GM12801 (cell line): Measurements from ENCODE around the gene A3GALT2.

Experiments
- TF ChIP-seq, protein P1 (sequence below): IDR thresholded peaks from one replicate; pipeline ENCODE4 v1.5.1; 2011; ENCODE audit warnings: control low read depth; ENCODE audit not compliant: insufficient read length; ENCODE audit errors: extremely low read depth

A3GALT2 gene

DNA sequence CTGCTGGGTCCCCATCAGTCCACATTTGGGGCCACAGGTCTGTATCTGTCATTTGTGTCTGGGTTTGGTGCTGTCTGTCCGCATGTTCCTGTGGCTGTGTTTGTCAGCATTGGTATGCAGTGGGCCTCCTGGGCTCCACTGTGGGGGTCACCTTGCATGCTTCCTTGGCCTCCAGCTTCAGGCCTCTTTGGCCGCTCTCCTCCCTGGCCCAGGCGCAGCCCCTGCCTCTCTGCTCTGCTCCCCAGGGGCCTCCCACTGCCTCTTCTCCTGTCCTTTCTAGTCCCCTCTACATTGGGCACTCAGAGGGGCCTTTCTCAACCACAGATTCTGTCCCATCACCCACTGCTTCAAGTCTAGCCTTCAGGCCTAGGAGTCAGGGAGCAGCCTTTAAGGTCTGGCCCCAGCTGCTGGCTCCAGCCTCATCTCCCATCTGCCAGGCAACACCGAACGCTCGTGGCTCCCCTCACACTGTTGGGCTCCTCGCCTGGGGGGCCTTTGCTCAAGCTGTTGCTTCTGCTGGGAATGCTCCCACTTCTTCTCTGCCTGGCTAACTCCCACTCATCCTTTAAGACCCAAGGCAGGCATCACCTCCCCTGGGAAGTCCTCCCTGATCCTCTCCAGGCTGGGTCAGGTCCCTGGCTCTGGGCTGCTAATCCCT lies 50.0 kb downstream of the A3GALT2 start:
- TF ChIP-seq, protein P1, sequence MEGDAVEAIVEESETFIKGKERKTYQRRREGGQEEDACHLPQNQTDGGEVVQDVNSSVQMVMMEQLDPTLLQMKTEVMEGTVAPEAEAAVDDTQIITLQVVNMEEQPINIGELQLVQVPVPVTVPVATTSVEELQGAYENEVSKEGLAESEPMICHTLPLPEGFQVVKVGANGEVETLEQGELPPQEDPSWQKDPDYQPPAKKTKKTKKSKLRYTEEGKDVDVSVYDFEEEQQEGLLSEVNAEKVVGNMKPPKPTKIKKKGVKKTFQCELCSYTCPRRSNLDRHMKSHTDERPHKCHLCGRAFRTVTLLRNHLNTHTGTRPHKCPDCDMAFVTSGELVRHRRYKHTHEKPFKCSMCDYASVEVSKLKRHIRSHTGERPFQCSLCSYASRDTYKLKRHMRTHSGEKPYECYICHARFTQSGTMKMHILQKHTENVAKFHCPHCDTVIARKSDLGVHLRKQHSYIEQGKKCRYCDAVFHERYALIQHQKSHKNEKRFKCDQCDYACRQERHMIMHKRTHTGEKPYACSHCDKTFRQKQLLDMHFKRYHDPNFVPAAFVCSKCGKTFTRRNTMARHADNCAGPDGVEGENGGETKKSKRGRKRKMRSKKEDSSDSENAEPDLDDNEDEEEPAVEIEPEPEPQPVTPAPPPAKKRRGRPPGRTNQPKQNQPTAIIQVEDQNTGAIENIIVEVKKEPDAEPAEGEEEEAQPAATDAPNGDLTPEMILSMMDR: no peak

DNA sequence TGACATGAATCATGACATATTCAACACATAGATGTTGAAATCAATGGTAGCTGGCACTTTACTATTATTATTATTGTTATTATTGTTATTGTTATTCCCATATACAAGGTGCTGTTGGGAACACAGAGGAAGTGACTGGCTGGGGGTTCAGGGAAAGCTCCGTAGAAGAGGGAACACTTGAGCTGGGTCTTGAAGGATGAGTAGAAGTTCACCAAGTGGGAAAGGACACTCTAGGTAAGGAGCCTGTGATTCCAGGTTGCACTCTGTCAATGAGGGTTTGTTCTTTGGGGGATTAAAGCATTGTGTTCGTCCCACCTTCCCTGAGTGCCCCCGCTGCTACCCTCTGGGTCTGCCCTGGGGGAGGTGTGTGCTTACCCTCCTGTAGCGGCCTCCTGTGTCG lies 50.5 kb downstream of the A3GALT2 start:
- TF ChIP-seq, protein P1: no peak

DNA sequence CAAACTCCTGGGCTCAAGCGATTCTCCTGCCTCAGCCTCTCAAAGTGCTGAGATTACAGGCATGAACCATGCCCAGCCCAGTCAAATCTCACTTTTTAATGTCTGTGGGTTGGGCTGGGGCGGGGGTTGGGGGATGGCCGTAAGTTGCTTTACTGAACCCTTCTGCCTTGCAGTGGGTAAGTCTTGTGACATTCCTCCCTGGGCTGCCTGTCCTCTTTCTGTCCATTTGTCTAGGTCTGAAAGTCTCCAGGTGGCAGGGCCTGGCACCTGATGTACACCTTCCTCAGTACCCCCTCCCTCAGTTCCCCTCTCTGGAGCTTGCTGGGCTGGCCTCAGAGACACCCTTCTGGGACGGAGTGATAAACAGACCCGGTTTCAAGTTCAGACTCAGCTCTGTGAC lies 51.3 kb downstream of the A3GALT2 start:
- TF ChIP-seq, protein P1: no peak

DNA sequence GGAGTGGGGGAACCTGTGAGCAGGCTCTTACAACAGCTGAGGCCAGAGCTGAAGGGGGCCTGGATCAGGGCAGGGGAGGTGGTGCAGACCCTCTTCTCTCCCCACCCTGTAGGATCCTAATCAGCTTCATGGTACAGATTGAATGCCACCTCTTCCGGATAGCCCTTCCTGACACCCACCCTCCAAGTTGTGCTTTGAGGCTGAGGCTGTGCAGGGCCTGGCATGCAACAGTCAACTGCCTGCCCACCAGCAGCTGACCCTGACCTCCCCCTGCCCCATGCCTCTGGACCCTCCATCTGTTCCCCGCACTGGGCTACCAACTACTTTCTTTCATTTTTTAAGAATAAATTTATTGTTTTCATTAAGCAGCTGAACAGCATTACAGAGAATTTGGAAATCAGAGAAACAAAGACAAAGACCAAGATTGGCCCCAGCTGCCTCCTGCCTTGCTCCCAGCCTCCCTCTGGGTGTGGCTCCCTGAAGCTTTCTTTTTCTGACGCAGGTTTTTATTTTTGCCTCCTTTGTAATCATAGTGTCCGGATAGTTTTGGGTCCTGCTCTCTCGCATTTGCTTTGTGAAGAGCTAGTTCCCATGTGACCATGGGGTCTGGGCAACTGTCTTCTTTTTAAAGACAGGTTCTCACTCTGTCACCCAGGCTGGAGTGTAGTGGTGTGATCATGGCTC lies 51.8 kb downstream of the A3GALT2 start:
- TF ChIP-seq, protein P1: no peak

DNA sequence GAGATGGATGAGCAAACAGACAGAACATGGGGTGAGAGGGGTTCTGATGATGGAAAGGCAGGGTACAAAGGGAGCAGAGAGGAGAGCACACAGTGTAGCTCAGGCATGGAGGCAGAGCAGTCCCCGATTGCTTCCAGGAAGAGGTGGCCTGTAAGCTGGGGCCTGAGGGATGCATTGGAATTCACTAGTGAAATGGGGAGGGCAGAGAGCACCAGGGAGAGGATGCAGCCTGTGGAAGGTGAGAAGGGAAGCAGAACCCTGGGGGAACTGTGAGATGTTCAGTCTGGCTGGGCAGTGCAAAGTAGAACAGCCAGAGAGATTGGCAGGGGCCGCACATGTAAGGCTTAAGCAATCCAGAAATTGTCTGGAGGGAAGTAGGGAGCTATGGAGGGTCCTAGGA lies 52.4 kb downstream of the A3GALT2 start:
- TF ChIP-seq, protein P1: no peak

GRCh38 chr1:33267468-33268205 lies 53.3 kb downstream of the A3GALT2 start:
- TF ChIP-seq, protein P1: no peak

- TF ChIP-seq, protein P1: no peak
These were observed 54.1 kb downstream of the A3GALT2 start for GRCh38 chr1:33266766-33267165.
